PC-3 (cell line): Measurements from ENCODE around the gene AMN.

ENCODE experiments used
- CTCF ChIP-seq: fragments of 300-600 bp; sonication (generic); conservative IDR thresholded peaks from 2 replicates; pipeline ENCODE4 v1.5.1; 2017; ENCODE audit warnings: antibody characterized with exemption, low read depth, mild to moderate bottlenecking, low read length
- EZH2 ChIP-seq: fragments of 300-600 bp; sonication (generic); IDR thresholded peaks from one replicate; pipeline ENCODE4 v1.6.1; 2017; ENCODE audit warnings: antibody characterized with exemption, mild to moderate bottlenecking, low read length; ENCODE audit not compliant: unreplicated experiment

- no peak for TF ChIP-seq CTCF
- no peak for TF ChIP-seq EZH2
These were observed 38.9 kb upstream of the AMN start for GRCh38 chr14:102883554-102883953.
